Measurements from ENCODE around the gene AP2B1. TPM values are rescaled to one million over a fixed set of nuclear protein-coding genes. Genes with fewer than 3 reads are reported as not detected.

The AP2B1 gene
- total RNA-seq, 6 experiments from 2014 or later, result 33.8 to 62.7 (median 40.8) TPM

GRCh38 chr17:35664685-35665084, 77.6 kb downstream of the AP2B1 start:
- H3K27me3 ChIP-seq, result no peaks in the 10 kb centered on the region
- 88% methylated on average over 5 of the region's 5 CpGs for WGBS (ENCODE audit: insufficient coverage, low coverage, low lambda C conversion rate, missing lambda C conversion rate)
- no peaks in the 10 kb centered on the region for H3K9me3 ChIP-seq
- no peak overlapping the region for H3K27ac ChIP-seq
- H3K4me3 ChIP-seq, result no peak overlapping the region
- H3K36me3 ChIP-seq, result no peaks in the 10 kb centered on the region
- DNase-seq, result no peak
- peaks cover 0 to 31% (median 9%) of the 10 kb centered on the region in 4 donors for H3K4me1 ChIP-seq
- intact Hi-C loops (cut with DNase I), result no loop called here
- TF ChIP-seq CTCF (IDR thresholded peaks at IDR 0.05), result no peak
- no peak for TF ChIP-seq POLR2A (IDR thresholded peaks at IDR 0.05)
- ATAC-seq, result no peak

- Histone ChIP-seq H3K9me3 (no peaks in the 10 kb centered on the region), H3K27me3 (no peaks in the 10 kb centered on the region), H3K36me3 (no peaks in the 10 kb centered on the region), H3K4me3 (no peak overlapping the region), H3K27ac (peak overlapping the region in 1 of 3 donors; percentile 88), H3K4me1 (peaks cover 0 to 31% (median 9%) of the 10 kb centered on the region in 4 donors)
- ATAC-seq (peak in 2 of 4 donors; percentile 7 to 16), DNase-seq (no peak)
- intact Hi-C loops (cut with DNase I), result no loop called here
- TF ChIP-seq CTCF (IDR thresholded peaks at IDR 0.05), result no peak
- no peak for TF ChIP-seq POLR2A (IDR thresholded peaks at IDR 0.05)
- 90% methylated on average over 2 of the region's 2 CpGs for WGBS (ENCODE audit: insufficient coverage, low coverage, low lambda C conversion rate, missing lambda C conversion rate)
These were observed 78.5 kb downstream of the AP2B1 start for GRCh38 chr17:35665662-35666061.

- TF ChIP-seq CTCF (IDR thresholded peaks at IDR 0.05) (no peak), POLR2A (IDR thresholded peaks at IDR 0.05) (no peak)
- Histone ChIP-seq H3K27ac (peak overlapping the region in 2 of 3 donors; percentile 74 to 88), H3K4me3 (no peak overlapping the region), H3K27me3 (no peaks in the 10 kb centered on the region), H3K4me1 (peaks cover 0 to 31% (median 9%) of the 10 kb centered on the region in 4 donors), H3K9me3 (no peaks in the 10 kb centered on the region), H3K36me3 (no peaks in the 10 kb centered on the region)
- intact Hi-C loops (cut with DNase I), result no loop called here
- 12% methylated on average over 2 of the region's 2 CpGs for WGBS (ENCODE audit: insufficient coverage, low coverage, low lambda C conversion rate, missing lambda C conversion rate)
- ATAC-seq (peak in 3 of 4 donors; percentile 33 to 43 (median 41)), DNase-seq (no peak)
These were observed 78.9 kb downstream of the AP2B1 start for GRCh38 chr17:35666070-35666469.

GRCh38 chr17:35666967-35667532, 79.9 kb downstream of the AP2B1 start:
- 24% methylated on average over 2 of the region's 2 CpGs for WGBS (ENCODE audit: insufficient coverage, low coverage, low lambda C conversion rate, missing lambda C conversion rate)
- no peak for TF ChIP-seq CTCF (IDR thresholded peaks at IDR 0.05)
- no peak for TF ChIP-seq POLR2A (IDR thresholded peaks at IDR 0.05)
- intact Hi-C loops (cut with DNase I), result no loop called here
- no peaks in the 10 kb centered on the region for H3K9me3 ChIP-seq
- H3K36me3 ChIP-seq, result no peaks in the 10 kb centered on the region
- peak overlapping the region; percentile 25 to 88 (median 80) for H3K27ac ChIP-seq
- peaks cover 0 to 31% (median 9%) of the 10 kb centered on the region in 4 donors for H3K4me1 ChIP-seq
- ATAC-seq (peak; percentile 84 to 94 (median 90)), DNase-seq (no peak)
- H3K27me3 ChIP-seq, result no peaks in the 10 kb centered on the region
- peak overlapping the region in 2 of 3 donors; percentile 1 to 24 for H3K4me3 ChIP-seq

Data from right lobe of liver (tissue), 6 donors.